Measurements from ENCODE around the gene NHLH1.

GRCh38 chr1:160363010-160363409, 3.9 kb upstream of the NHLH1 start:
- TF ChIP-seq CTCF (IDR thresholded peaks at IDR 0.05; ENCODE audit: extremely low read depth in 1 of 2, insufficient read depth in 1 of 2, low read depth in 1 of 2, low read length in 2 of 2) (no peak), EZH2 (IDR thresholded peaks at IDR 0.05; ENCODE audit: borderline replicate concordance, low read depth, low read length, severe bottlenecking) (no peak), GATA2 (IDR thresholded peaks at IDR 0.05; ENCODE audit: insufficient read depth, insufficient read length, low read depth, low read length) (no peak)

Measured in endothelial cell of umbilical vein (primary cell).